CD4-positive, alpha-beta T cell treated with Interferon gamma for 1 hour (primary cell): Measurements from ENCODE around the gene KCNJ5.

ENCODE experiments used
- DNase-seq: peaks from one replicate; pipeline ENCODE4 v3.0.0-alpha.2; 2020

The KCNJ5 gene

GRCh38 chr11:128897826-128898225, 6.7 kb downstream of the KCNJ5 start:
- DNase-seq: no peak

GRCh38 chr11:128898580-128899344, 7.6 kb downstream of the KCNJ5 start:
- no peak for DNase-seq

GRCh38 chr11:128900468-128900867, 9.3 kb downstream of the KCNJ5 start:
- no peak for DNase-seq

GRCh38 chr11:128901653-128902514, 10.7 kb downstream of the KCNJ5 start:
- no peak for DNase-seq

- no peak for DNase-seq
Observed at GRCh38 chr11:128902515-128903066, 11.4 kb downstream of the KCNJ5 start.

GRCh38 chr11:128903248-128904061, 12.3 kb downstream of the KCNJ5 start:
- no peak for DNase-seq

- no peak for DNase-seq
Observed at GRCh38 chr11:128904303-128904655, 13.1 kb downstream of the KCNJ5 start.

GRCh38 chr11:128904656-128905344, 13.6 kb downstream of the KCNJ5 start:
- DNase-seq: peak; percentile 30

GRCh38 chr11:128905345-128906184, 14.4 kb downstream of the KCNJ5 start:
- no peak for DNase-seq

GRCh38 chr11:128906185-128907050, 15.3 kb downstream of the KCNJ5 start:
- DNase-seq: no peak

- DNase-seq: no peak
Observed at GRCh38 chr11:128907585-128907984, 16.4 kb downstream of the KCNJ5 start.

GRCh38 chr11:128908391-128909246, 17.5 kb downstream of the KCNJ5 start:
- peak; percentile 35 for DNase-seq

- DNase-seq: no peak
Observed at GRCh38 chr11:128909438-128910125, 18.4 kb downstream of the KCNJ5 start.

GRCh38 chr11:128910576-128910975, 19.4 kb downstream of the KCNJ5 start:
- no peak for DNase-seq

- DNase-seq: no peak
Observed at GRCh38 chr11:128911239-128911638, 20.1 kb downstream of the KCNJ5 start.

- no peak for DNase-seq
Observed at GRCh38 chr11:128911701-128912100, 20.5 kb downstream of the KCNJ5 start.

- DNase-seq: no peak
Observed at GRCh38 chr11:128913806-128914205, 22.6 kb downstream of the KCNJ5 start.
